ENCODE data around the gene ANKS6.

GRCh38 chr9:98750364-98751060 lies 45.8 kb downstream of the ANKS6 start:
- TF ChIP-seq POLR2A (IDR thresholded peaks at IDR 0.05; ENCODE audit: low read depth, low read length) = no peak
- TF ChIP-seq POLR2AphosphoS5 (IDR thresholded peaks at IDR 0.05; ENCODE audit: low read depth, low read length) = no peak
- no peak for TF ChIP-seq TAF1 (IDR thresholded peaks at IDR 0.05; ENCODE audit: low read depth, low read length)
- no peak for TF ChIP-seq SPI1 (IDR thresholded peaks at IDR 0.05; ENCODE audit: low read depth, low read length)
- TF ChIP-seq PAX5 (IDR thresholded peaks at IDR 0.05; ENCODE audit: insufficient read depth, low read length, severe bottlenecking) = no peak
- no peak for TF ChIP-seq POU2F2 (IDR thresholded peaks at IDR 0.05; ENCODE audit: low read depth, low read length)
